Measurements from ENCODE around the gene DPP6. TPM values are rescaled to one million over a fixed set of nuclear protein-coding genes. Genes with fewer than 3 reads are reported as not detected.

Gene DPP6
- total RNA-seq, 1 donor from 2014 or later = 0.48 TPM

- DNase-seq (ENCODE audit: low read depth) = no peak
Measured at GRCh38 chr7:154902600-154903082, 850.4 kb downstream of the DPP6 start.

GRCh38 chr7:154903083-154903731 lies 851.0 kb downstream of the DPP6 start:
- Histone ChIP-seq H3K4me2 (ENCODE audit: low read length) (no peak overlapping the region), H3K36me3 (ENCODE audit: insufficient read depth, low read length) (no peaks in the 10 kb centered on the region), H4K20me1 (ENCODE audit: insufficient read depth, low read length) (no peaks in the 10 kb centered on the region), H3K27ac (ENCODE audit: low read depth, low read length) (no peak overlapping the region), H3K4me1 (ENCODE audit: insufficient read depth, low read length) (no peaks in the 10 kb centered on the region), H3K79me2 (ENCODE audit: insufficient read depth, low read length) (no peaks in the 10 kb centered on the region), H3K27me3 (ENCODE audit: insufficient read depth, low read length) (no peaks in the 10 kb centered on the region), H3K9me3 (ENCODE audit: insufficient read depth, low read depth, low read length) (no peaks in the 10 kb centered on the region), H2AFZ (ENCODE audit: low read depth, low read length) (no peak overlapping the region), H3K9ac (ENCODE audit: low read length) (no peak overlapping the region), H3K4me3 (ENCODE audit: insufficient read depth, low read depth, low read length) (no peak overlapping the region)
- Mint-ChIP-seq H3K4me3 (ENCODE audit: unreplicated experiment) (no peak overlapping the region), H3K27ac (ENCODE audit: unreplicated experiment) (no peak overlapping the region), H3K27me3 (ENCODE audit: low read depth, unreplicated experiment) (peaks cover 27% of the 10 kb centered on the region), H3K9me3 (ENCODE audit: unreplicated experiment) (peaks cover 3% of the 10 kb centered on the region), H3K4me1 (ENCODE audit: low read depth, unreplicated experiment) (no peaks in the 10 kb centered on the region), H3K36me3 (ENCODE audit: low read depth, unreplicated experiment) (no peaks in the 10 kb centered on the region)
- DNase-seq (ENCODE audit: low read depth) = no peak
- TF ChIP-seq CTCF (IDR thresholded peaks at IDR 0.05; ENCODE audit: insufficient read depth, low read depth, low read length) = no peak
- TF ChIP-seq EZH2 (IDR thresholded peaks at IDR 0.05; ENCODE audit: insufficient read depth, low read length) = no peak
- no peak for FAIRE-seq

More at GRCh38 chr7:154902600-154903082, 850.4 kb downstream of the DPP6 start:
- Histone ChIP-seq H4K20me1 (ENCODE audit: insufficient read depth, low read length) (no peaks in the 10 kb centered on the region), H3K27ac (ENCODE audit: low read depth, low read length) (no peak overlapping the region), H3K36me3 (ENCODE audit: insufficient read depth, low read length) (no peaks in the 10 kb centered on the region), H3K4me1 (ENCODE audit: insufficient read depth, low read length) (no peaks in the 10 kb centered on the region), H2AFZ (ENCODE audit: low read depth, low read length) (no peak overlapping the region), H3K79me2 (ENCODE audit: insufficient read depth, low read length) (no peaks in the 10 kb centered on the region), H3K27me3 (ENCODE audit: insufficient read depth, low read length) (no peaks in the 10 kb centered on the region), H3K9me3 (ENCODE audit: insufficient read depth, low read depth, low read length) (no peaks in the 10 kb centered on the region), H3K9ac (ENCODE audit: low read length) (no peak overlapping the region), H3K4me2 (ENCODE audit: low read length) (no peak overlapping the region), H3K4me3 (ENCODE audit: insufficient read depth, low read depth, low read length) (no peak overlapping the region)
- Mint-ChIP-seq H3K4me1 (ENCODE audit: low read depth, unreplicated experiment) (no peaks in the 10 kb centered on the region), H3K4me3 (ENCODE audit: unreplicated experiment) (no peak overlapping the region), H3K27me3 (ENCODE audit: low read depth, unreplicated experiment) (peaks cover 21% of the 10 kb centered on the region), H3K36me3 (ENCODE audit: low read depth, unreplicated experiment) (no peaks in the 10 kb centered on the region), H3K9me3 (ENCODE audit: unreplicated experiment) (no peaks in the 10 kb centered on the region), H3K27ac (ENCODE audit: unreplicated experiment) (no peak overlapping the region)
- TF ChIP-seq EZH2 (IDR thresholded peaks at IDR 0.05; ENCODE audit: insufficient read depth, low read length) (no peak), CTCF (IDR thresholded peaks at IDR 0.05; ENCODE audit: insufficient read depth, low read depth, low read length) (no peak)
- no peak for FAIRE-seq

- Mint-ChIP-seq H3K4me1 (ENCODE audit: low read depth, unreplicated experiment) (no peaks in the 10 kb centered on the region), H3K27ac (ENCODE audit: unreplicated experiment) (no peak overlapping the region), H3K36me3 (ENCODE audit: low read depth, unreplicated experiment) (no peaks in the 10 kb centered on the region), H3K27me3 (ENCODE audit: low read depth, unreplicated experiment) (peaks cover 38% of the 10 kb centered on the region), H3K9me3 (ENCODE audit: unreplicated experiment) (peaks cover 5% of the 10 kb centered on the region), H3K4me3 (ENCODE audit: unreplicated experiment) (no peak overlapping the region)
- Histone ChIP-seq H2AFZ (ENCODE audit: low read depth, low read length) (no peak overlapping the region), H3K9ac (ENCODE audit: low read length) (no peak overlapping the region), H3K79me2 (ENCODE audit: insufficient read depth, low read length) (no peaks in the 10 kb centered on the region), H3K27ac (ENCODE audit: low read depth, low read length) (no peak overlapping the region), H3K4me1 (ENCODE audit: insufficient read depth, low read length) (no peaks in the 10 kb centered on the region), H3K9me3 (ENCODE audit: insufficient read depth, low read depth, low read length) (no peaks in the 10 kb centered on the region), H3K4me3 (ENCODE audit: insufficient read depth, low read depth, low read length) (no peak overlapping the region), H4K20me1 (ENCODE audit: insufficient read depth, low read length) (no peaks in the 10 kb centered on the region), H3K27me3 (ENCODE audit: insufficient read depth, low read length) (no peaks in the 10 kb centered on the region), H3K36me3 (ENCODE audit: insufficient read depth, low read length) (no peaks in the 10 kb centered on the region), H3K4me2 (ENCODE audit: low read length) (no peak overlapping the region)
- FAIRE-seq (no peak), DNase-seq (ENCODE audit: low read depth) (no peak)
- no peak for TF ChIP-seq EZH2 (IDR thresholded peaks at IDR 0.05; ENCODE audit: insufficient read depth, low read length)
- TF ChIP-seq CTCF (IDR thresholded peaks at IDR 0.05; ENCODE audit: insufficient read depth, low read depth, low read length) = no peak
Measured at GRCh38 chr7:154905146-154905545, 852.9 kb downstream of the DPP6 start.
